OCI-LY1 (cell line): ENCODE data around the gene SORBS2.

ENCODE experiments used
- H2AFZ ChIP-seq: fragments of 200-600 bp; sonication (generic), shearing (Covaris generic); 2 replicates; pipeline ENCODE4 v1.6.0; 2014; ENCODE audit warnings: antibody characterized with exemption, mild to moderate bottlenecking, low read length
- H3F3A ChIP-seq: fragments of 200-600 bp; sonication (generic), shearing (Covaris generic); 2 replicates; pipeline ENCODE4 v1.6.0; 2014; ENCODE audit warnings: mild to moderate bottlenecking, antibody characterized with exemption, low read length, moderate library complexity; ENCODE audit not compliant: insufficient read depth
- H3K27ac ChIP-seq: fragments of 200-600 bp; sonication (generic); 2 replicates; pipeline ENCODE4 v1.5.1; 2014; ENCODE audit warnings: low read length, mixed run types, mild to moderate bottlenecking, low read depth; ENCODE audit not compliant: poor library complexity, severe bottlenecking
- H3K27me3 ChIP-seq: fragments of 200-600 bp; sonication (generic); 2 replicates; pipeline ENCODE4 v1.6.0; 2014; ENCODE audit warnings: antibody characterized with exemption, mild to moderate bottlenecking, low read length, moderate library complexity; ENCODE audit not compliant: insufficient read depth
- H3K36me3 ChIP-seq: fragments of 200-600 bp; sonication (generic); 2 replicates; pipeline ENCODE4 v1.6.1; 2014; ENCODE audit warnings: mild to moderate bottlenecking, antibody characterized with exemption, low read length, moderate library complexity, mixed read lengths; ENCODE audit not compliant: insufficient read depth
- H3K4me1 ChIP-seq: fragments of 200-600 bp; sonication (generic); 2 replicates; pipeline ENCODE4 v1.5.1; 2014; ENCODE audit warnings: mild to moderate bottlenecking, low read length, moderate library complexity; ENCODE audit not compliant: insufficient read depth, severe bottlenecking
- H3K4me2 ChIP-seq: fragments of 200-600 bp; sonication (generic), shearing (Covaris generic); 2 replicates; pipeline ENCODE4 v1.6.1; 2014; ENCODE audit warnings: low read length
- H3K4me3 ChIP-seq: fragments of 200-600 bp; sonication (generic); 2 replicates; pipeline ENCODE4 v1.5.1; 2014; ENCODE audit warnings: low read length, low read depth, mild to moderate bottlenecking, mixed read lengths; ENCODE audit not compliant: poor library complexity, severe bottlenecking
- H3K79me2 ChIP-seq: fragments of 200-600 bp; shearing (Covaris generic); 2 replicates; pipeline ENCODE4 v1.6.1; 2016; ENCODE audit warnings: mixed run types, low read length, mixed read lengths; ENCODE audit not compliant: insufficient read depth
- H3K9ac ChIP-seq: fragments of 200-600 bp; sonication (generic), shearing (Covaris generic); 2 replicates; pipeline ENCODE4 v1.6.1; 2014; ENCODE audit warnings: mild to moderate bottlenecking, low read length, mixed read lengths
- H3K9me2 ChIP-seq: fragments of 200-600 bp; sonication (generic), shearing (Covaris generic); 2 replicates; pipeline ENCODE4 v1.6.1; 2014; ENCODE audit warnings: low read depth, mild to moderate bottlenecking, low read length, mixed read lengths
- H3K9me3 ChIP-seq: fragments of 200-600 bp; shearing (Covaris generic); 2 replicates; pipeline ENCODE4 v1.6.1; 2014; ENCODE audit warnings: low read length, mixed read lengths
- H4K20me1 ChIP-seq: fragments of 200-600 bp; sonication (generic), shearing (Covaris generic); 2 replicates; pipeline ENCODE4 v1.6.0; 2016; ENCODE audit warnings: mild to moderate bottlenecking, low read length; ENCODE audit not compliant: insufficient read depth
- EZH2 ChIP-seq: fragments of 200-600 bp; sonication (generic), shearing (Covaris generic); IDR thresholded peaks from 2 replicates; pipeline ENCODE4 v1.8.0; 2017; ENCODE audit warnings: borderline replicate concordance, mixed run types, mild to moderate bottlenecking, antibody characterized with exemption, low read length, moderate library complexity, mixed read lengths
- TF ChIP-seq, protein P1 (sequence below): fragments of 200-600 bp; sonication (generic), shearing (Covaris generic); IDR thresholded peaks from 2 replicates; pipeline ENCODE4 v1.5.1; 2017; ENCODE audit warnings: mild to moderate bottlenecking, antibody characterized with exemption, low read length, moderate library complexity, mixed read lengths

Gene SORBS2

GRCh38 chr4:185834088-185834487 is 22.1 kb upstream of the SORBS2 start:
- H3F3A ChIP-seq, result no peaks in the 10 kb centered on the region
- no peaks in the 10 kb centered on the region; the same call in 1 of the 2 replicates for H3K9me3 ChIP-seq
- no peaks in the 10 kb centered on the region for H4K20me1 ChIP-seq
- TF ChIP-seq, protein P1, sequence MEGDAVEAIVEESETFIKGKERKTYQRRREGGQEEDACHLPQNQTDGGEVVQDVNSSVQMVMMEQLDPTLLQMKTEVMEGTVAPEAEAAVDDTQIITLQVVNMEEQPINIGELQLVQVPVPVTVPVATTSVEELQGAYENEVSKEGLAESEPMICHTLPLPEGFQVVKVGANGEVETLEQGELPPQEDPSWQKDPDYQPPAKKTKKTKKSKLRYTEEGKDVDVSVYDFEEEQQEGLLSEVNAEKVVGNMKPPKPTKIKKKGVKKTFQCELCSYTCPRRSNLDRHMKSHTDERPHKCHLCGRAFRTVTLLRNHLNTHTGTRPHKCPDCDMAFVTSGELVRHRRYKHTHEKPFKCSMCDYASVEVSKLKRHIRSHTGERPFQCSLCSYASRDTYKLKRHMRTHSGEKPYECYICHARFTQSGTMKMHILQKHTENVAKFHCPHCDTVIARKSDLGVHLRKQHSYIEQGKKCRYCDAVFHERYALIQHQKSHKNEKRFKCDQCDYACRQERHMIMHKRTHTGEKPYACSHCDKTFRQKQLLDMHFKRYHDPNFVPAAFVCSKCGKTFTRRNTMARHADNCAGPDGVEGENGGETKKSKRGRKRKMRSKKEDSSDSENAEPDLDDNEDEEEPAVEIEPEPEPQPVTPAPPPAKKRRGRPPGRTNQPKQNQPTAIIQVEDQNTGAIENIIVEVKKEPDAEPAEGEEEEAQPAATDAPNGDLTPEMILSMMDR, result no peak
- no peak for TF ChIP-seq EZH2
- no peak overlapping the region for H3K4me3 ChIP-seq
- H3K27me3 ChIP-seq, result 0 out of 2 replicates have a peak, but pooled peaks cover 4% of the 10 kb centered on the region
- no peak overlapping the region for H2AFZ ChIP-seq
- no peaks in the 10 kb centered on the region for H3K79me2 ChIP-seq
- H3K9me2 ChIP-seq, result no peaks in the 10 kb centered on the region
- no peak overlapping the region for H3K9ac ChIP-seq
- no peaks in the 10 kb centered on the region for H3K36me3 ChIP-seq
- peaks cover 26% of the 10 kb centered on the region for H3K4me1 ChIP-seq
- H3K27ac ChIP-seq, result no peak overlapping the region
- no peak overlapping the region for H3K4me2 ChIP-seq

GRCh38 chr4:185833055-185833598 is 21.1 kb upstream of the SORBS2 start:
- Histone ChIP-seq H3K4me2 (no peak overlapping the region), H2AFZ (no peak overlapping the region), H4K20me1 (no peaks in the 10 kb centered on the region), H3K9me3 (no peaks in the 10 kb centered on the region; the same call in 1 of the 2 replicates), H3K9me2 (no peaks in the 10 kb centered on the region), H3K27me3 (0 out of 2 replicates have a peak, but pooled peaks cover 4% of the 10 kb centered on the region), H3K9ac (no peak overlapping the region), H3K4me1 (peaks cover 24% of the 10 kb centered on the region), H3F3A (no peaks in the 10 kb centered on the region), H3K36me3 (no peaks in the 10 kb centered on the region), H3K4me3 (no peak overlapping the region), H3K79me2 (no peaks in the 10 kb centered on the region), H3K27ac (no peak overlapping the region)
- TF ChIP-seq, protein P1, result no peak
- no peak for TF ChIP-seq EZH2

DNA sequence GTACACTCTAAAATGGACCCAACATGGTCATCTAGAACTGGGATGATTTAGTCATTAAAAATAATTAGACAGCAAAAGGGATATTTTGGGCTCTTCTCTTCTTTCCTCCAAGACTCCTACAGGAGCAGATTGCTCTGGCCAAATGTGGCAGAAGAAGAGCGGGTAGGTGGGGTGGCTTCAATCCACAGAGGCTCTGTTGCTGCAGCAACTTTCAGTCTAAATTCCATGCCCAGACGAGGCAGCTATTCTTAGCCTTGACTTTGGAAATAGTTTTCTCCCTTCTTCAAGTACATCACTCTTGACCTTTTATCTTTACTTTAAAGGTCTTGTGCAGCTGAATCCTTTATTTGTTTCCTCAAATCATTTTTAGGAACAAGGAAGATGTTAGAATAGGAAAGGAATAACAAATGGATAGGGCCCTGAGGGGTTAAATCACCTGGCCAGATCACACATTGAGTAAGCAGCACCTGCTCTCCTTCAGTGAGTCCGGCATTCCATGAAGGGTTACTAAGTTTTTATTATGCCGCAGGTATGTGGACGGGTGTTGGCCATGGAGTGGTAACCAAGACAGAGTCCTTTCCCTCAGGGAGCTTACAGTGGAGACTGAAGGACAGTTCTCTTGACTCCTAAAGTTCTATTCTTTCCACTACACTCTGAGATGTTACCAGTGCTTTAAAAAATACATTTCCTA is 19.3 kb upstream of the SORBS2 start:
- Histone ChIP-seq H3K9me2 (no peaks in the 10 kb centered on the region), H3K9me3 (no peaks in the 10 kb centered on the region; the same call in 1 of the 2 replicates), H3K27me3 (0 out of 2 replicates have a peak, but pooled peaks cover 4% of the 10 kb centered on the region), H3K4me2 (no peak overlapping the region), H3K79me2 (no peaks in the 10 kb centered on the region), H3F3A (no peaks in the 10 kb centered on the region), H3K9ac (no peak overlapping the region), H3K27ac (no peak overlapping the region), H3K4me1 (peaks cover 11% of the 10 kb centered on the region), H2AFZ (no peak overlapping the region), H3K36me3 (no peaks in the 10 kb centered on the region), H3K4me3 (no peak overlapping the region), H4K20me1 (no peaks in the 10 kb centered on the region)
- TF ChIP-seq EZH2, result no peak
- TF ChIP-seq, protein P1, result no peak
